SK-N-SH (cell line): Measurements from ENCODE around the gene ANKRD39. TPM values are rescaled to one million over a fixed set of nuclear protein-coding genes. Genes with fewer than 3 reads are reported as not detected.

Source experiments
- CTCF ChIA-PET: fragments of 300-600, 350-600 bp; formaldehyde crosslinking; extraction: SDS; loops from one replicate; lab custom pipeline; 2021; lab: Yijun Ruan, JAX
- POLR2A ChIA-PET: fragments of 350-600 bp; sonication (Branson Sonifier 250); formaldehyde crosslinking; extraction: SDS; loops from one replicate; lab custom pipeline; 2020; ENCODE audit warnings: antibody characterized with exemption, inconsistent platforms; lab: Yijun Ruan, JAX
- DNase-seq: peaks from one replicate; pipeline ENCODE4 v3.0.0; 2012
- H2AFZ ChIP-seq: fragments of 200-600 bp; sonication (generic); 2 replicates; pipeline ENCODE4 v1.8.1; 2016; ENCODE audit warnings: antibody characterized with exemption, mild to moderate bottlenecking, low read depth
- H3F3A ChIP-seq: fragments of 200-600 bp; sonication (generic); replicated peaks from 2 replicates; pipeline ENCODE3; 2016; ENCODE audit warnings: antibody characterized with exemption, mild to moderate bottlenecking; ENCODE audit not compliant: insufficient read depth
- H3K27ac ChIP-seq, 2 experiments: fragments of 200-500 bp in 1 of 2; fragments of 200-600 bp in 1 of 2; sonication (Bioruptor generic) in 1 of 2; sonication (generic), shearing (Covaris generic) in 1 of 2; 2 replicates each; pipeline versions ENCODE4 v1.5.1 to v1.6.1; 2014 to 2016; ENCODE audit warnings: low read depth in 2 of 2, inconsistent platforms in 1 of 2, low read length in 1 of 2, mild to moderate bottlenecking in 1 of 2, mixed read lengths in 1 of 2
- H3K27me3 ChIP-seq: fragments of 200-600 bp; sonication (generic), shearing (Covaris generic); 2 replicates; pipeline ENCODE4 v1.6.1; 2016; ENCODE audit warnings: mixed run types; ENCODE audit not compliant: insufficient read depth
- H3K36me3 ChIP-seq, 2 experiments: fragments of 200-500 bp in 1 of 2; fragments of 200-600 bp in 1 of 2; sonication (Bioruptor generic) in 1 of 2; sonication (generic) in 1 of 2; replicated peaks in 1 of 2; 2 replicates each; pipeline versions ENCODE3 to v1.5.1; 2014 to 2016; ENCODE audit warnings: low read length in 1 of 2, mild to moderate bottlenecking in 1 of 2; ENCODE audit not compliant: insufficient read depth in 2 of 2, control insufficient read depth in 1 of 2
- H3K4me1 ChIP-seq, 2 experiments: fragments of 200-500 bp in 1 of 2; fragments of 200-600 bp in 1 of 2; sonication (Bioruptor generic) in 1 of 2; sonication (generic), shearing (Covaris generic) in 1 of 2; 2 replicates each; pipeline versions ENCODE4 v1.5.1 to v1.6.1; 2014 to 2016; ENCODE audit warnings: low read depth in 1 of 2, low read length in 1 of 2, mixed run types in 1 of 2; ENCODE audit not compliant: insufficient read depth in 2 of 2, control insufficient read depth in 1 of 2
- H3K4me2 ChIP-seq: fragments of 200-600 bp; sonication (generic), shearing (Covaris generic); 2 replicates; pipeline ENCODE4 v1.6.1; 2017; ENCODE audit warnings: mixed run types
- H3K4me3 ChIP-seq, 2 experiments: fragments of 200-500 bp in 1 of 2; fragments of 200-600 bp in 1 of 2; sonication (Bioruptor generic) in 1 of 2; sonication (generic), shearing (Covaris generic) in 1 of 2; 2 replicates each; pipeline versions ENCODE4 v1.5.1 to v1.8.1; 2014 to 2016; ENCODE audit warnings: low read depth in 2 of 2, inconsistent platforms in 1 of 2, low read length in 1 of 2, mild to moderate bottlenecking in 1 of 2, mixed read lengths in 1 of 2, moderate library complexity in 1 of 2
- H3K79me2 ChIP-seq: fragments of 200-600 bp; sonication (generic); 2 replicates; pipeline ENCODE4 v1.8.1; 2017; ENCODE audit warnings: mild to moderate bottlenecking; ENCODE audit not compliant: insufficient read depth
- H3K9ac ChIP-seq: fragments of 200-600 bp; sonication (generic); 2 replicates; pipeline ENCODE4 v1.6.1; 2017; ENCODE audit warnings: mixed run types
- H3K9me2 ChIP-seq: fragments of 200-600 bp; sonication (generic); 2 replicates; pipeline ENCODE4 v1.6.1; 2017; ENCODE audit warnings: mixed run types
- H3K9me3 ChIP-seq: fragments of 200-600 bp; sonication (generic); 2 replicates; pipeline ENCODE4 v1.6.1; 2017; ENCODE audit warnings: mixed run types, mild to moderate bottlenecking, moderate library complexity
- H4K20me1 ChIP-seq: fragments of 200-600 bp; sonication (generic); 2 replicates; pipeline ENCODE4 v1.6.1; 2017; ENCODE audit warnings: mild to moderate bottlenecking, mixed run types; ENCODE audit not compliant: insufficient read depth
- ELF1 ChIP-seq: IDR thresholded peaks from 2 replicates; pipeline ENCODE4 v1.4.0; 2012
- EP300 ChIP-seq, 2 experiments: IDR thresholded peaks; 2 replicates each; pipeline versions ENCODE4 v1.4.0 to v1.6.1; 2012; ENCODE audit warnings: borderline replicate concordance in 1 of 2, low read depth in 1 of 2, low read length in 1 of 2
- FOSL2 ChIP-seq: IDR thresholded peaks from 2 replicates; pipeline ENCODE4 v1.4.0; 2012; ENCODE audit warnings: low read depth, mild to moderate bottlenecking, moderate library complexity, borderline replicate concordance
- FOXJ3 ChIP-seq: sonication (generic); formaldehyde crosslinking; IDR thresholded peaks from 2 replicates; pipeline ENCODE4 v1.5.1; 2020; ENCODE audit warnings: mild to moderate bottlenecking, missing genetic modification reagents
- GABPA ChIP-seq: IDR thresholded peaks from 2 replicates; pipeline ENCODE4 v1.4.0; 2012; ENCODE audit warnings: low read depth, mild to moderate bottlenecking
- MEF2A ChIP-seq: IDR thresholded peaks from 2 replicates; pipeline ENCODE4 v1.4.0; 2012; ENCODE audit warnings: low read depth, borderline replicate concordance
- MXI1 ChIP-seq: IDR thresholded peaks from 2 replicates; pipeline ENCODE4 v1.6.1; 2012; ENCODE audit warnings: mild to moderate bottlenecking, low read depth, low read length, improper control_type of control experiment
- NFIC ChIP-seq: IDR thresholded peaks from 2 replicates; pipeline ENCODE4 v1.4.0; 2012; ENCODE audit warnings: borderline replicate concordance
- NRF1 ChIP-seq: IDR thresholded peaks from 2 replicates; pipeline ENCODE4 v1.6.1; 2012; ENCODE audit warnings: low read depth, mild to moderate bottlenecking, low read length
- POLR2AphosphoS5 ChIP-seq: IDR thresholded peaks from 2 replicates; pipeline ENCODE4 v1.6.1; 2012; ENCODE audit warnings: low read depth, low read length
- RAD21 ChIP-seq: IDR thresholded peaks from 2 replicates; pipeline ENCODE4 v1.6.1; 2012; ENCODE audit warnings: mild to moderate bottlenecking, low read length
- RCOR1 ChIP-seq: fragments of 150-350 bp; IDR thresholded peaks from 2 replicates; pipeline ENCODE4 v1.6.1; 2017; ENCODE audit warnings: antibody characterized with exemption, low read length
- RFX5 ChIP-seq: IDR thresholded peaks from 2 replicates; pipeline ENCODE4 v1.6.1; 2012; ENCODE audit warnings: mild to moderate bottlenecking, improper control_type of control experiment, low read length
- RXRA ChIP-seq: IDR thresholded peaks from 2 replicates; pipeline ENCODE4 v1.4.0; 2012; ENCODE audit warnings: low read depth, mild to moderate bottlenecking, borderline replicate concordance
- SMC3 ChIP-seq: IDR thresholded peaks from 2 replicates; pipeline ENCODE4 v1.6.1; 2012; ENCODE audit warnings: low read depth, low read length, improper control_type of control experiment
- TEAD4 ChIP-seq: IDR thresholded peaks from 2 replicates; pipeline ENCODE4 v1.4.0; 2012; ENCODE audit warnings: mild to moderate bottlenecking, borderline replicate concordance; ENCODE audit not compliant: insufficient read depth
- YY1 ChIP-seq: IDR thresholded peaks from 2 replicates; pipeline ENCODE4 v1.4.0; 2012; ENCODE audit warnings: low read depth, mild to moderate bottlenecking
- ZBTB33 ChIP-seq: IDR thresholded peaks from 2 replicates; pipeline ENCODE4 v1.4.0; 2012; ENCODE audit warnings: low read depth, borderline replicate concordance
- WGBS: methylation state at CpG from one replicate; pipeline ENCODE4 v1.1.6; 2017; ENCODE audit warnings: low lambda C conversion rate; 5-methylcytosine and 5-hydroxymethylcytosine counted together
- polyA plus RNA-seq, 3 experiments: library from polyadenylated mRNA; depleted of rRNA; stranded (reverse); fragments of >200 nt; gene quantifications; 2 replicates each; pipeline ENCODE4 v1.2.3, GENCODE V29; 2012
- TF ChIP-seq, protein P1 (sequence below): IDR thresholded peaks from 2 replicates; pipeline ENCODE4 v1.4.0; 2012; ENCODE audit warnings: low read depth, borderline replicate concordance
- TF ChIP-seq, protein P2 (sequence below): fragments of 150-350 bp; IDR thresholded peaks from 2 replicates; pipeline ENCODE4 v1.6.1; 2016; ENCODE audit warnings: mild to moderate bottlenecking, low read depth, low read length
- TF ChIP-seq, protein P3 (sequence below): fragments of 150-350 bp; IDR thresholded peaks from 2 replicates; pipeline ENCODE4 v1.6.1; 2017; ENCODE audit warnings: antibody characterized with exemption, low read length, low read depth, borderline replicate concordance

ANKRD39 gene
- polyA plus RNA-seq, 1 of the 3 experiments (the other 2 are of a cell fraction) = 11.8 TPM

DNA sequence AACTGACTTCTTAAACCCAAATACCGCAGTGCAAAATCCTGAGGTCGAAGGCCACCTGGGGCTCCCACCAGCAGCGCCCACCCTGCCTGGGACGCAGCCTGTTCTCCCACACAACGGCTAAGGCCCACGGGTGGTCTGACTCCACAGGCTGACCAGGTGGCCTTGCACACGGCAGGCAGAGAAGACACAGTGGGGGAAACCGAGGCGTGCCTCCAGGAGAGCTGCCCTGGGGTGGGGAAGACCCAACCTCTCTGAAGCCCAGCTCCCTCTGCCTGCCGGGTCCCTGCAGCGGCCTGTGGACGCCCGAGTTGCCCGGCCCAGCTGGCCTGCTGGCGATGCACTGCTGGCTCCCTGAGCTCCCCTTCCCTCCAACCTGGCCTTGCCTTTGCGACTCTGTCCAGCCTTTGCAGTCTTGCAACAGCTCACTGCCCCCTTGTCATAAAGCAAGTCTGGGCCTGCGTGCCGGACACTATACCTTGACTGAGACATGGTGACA, 21.8 kb upstream of the ANKRD39 start:
- CTCF ChIA-PET = interaction anchor here (1.0 to 1.6 kb wide), 4 partner anchors 8 to 73 kb away, joined by 3 to 6 read pairs (median 4); partner anchors contain the start of gene ANKRD39

DNA sequence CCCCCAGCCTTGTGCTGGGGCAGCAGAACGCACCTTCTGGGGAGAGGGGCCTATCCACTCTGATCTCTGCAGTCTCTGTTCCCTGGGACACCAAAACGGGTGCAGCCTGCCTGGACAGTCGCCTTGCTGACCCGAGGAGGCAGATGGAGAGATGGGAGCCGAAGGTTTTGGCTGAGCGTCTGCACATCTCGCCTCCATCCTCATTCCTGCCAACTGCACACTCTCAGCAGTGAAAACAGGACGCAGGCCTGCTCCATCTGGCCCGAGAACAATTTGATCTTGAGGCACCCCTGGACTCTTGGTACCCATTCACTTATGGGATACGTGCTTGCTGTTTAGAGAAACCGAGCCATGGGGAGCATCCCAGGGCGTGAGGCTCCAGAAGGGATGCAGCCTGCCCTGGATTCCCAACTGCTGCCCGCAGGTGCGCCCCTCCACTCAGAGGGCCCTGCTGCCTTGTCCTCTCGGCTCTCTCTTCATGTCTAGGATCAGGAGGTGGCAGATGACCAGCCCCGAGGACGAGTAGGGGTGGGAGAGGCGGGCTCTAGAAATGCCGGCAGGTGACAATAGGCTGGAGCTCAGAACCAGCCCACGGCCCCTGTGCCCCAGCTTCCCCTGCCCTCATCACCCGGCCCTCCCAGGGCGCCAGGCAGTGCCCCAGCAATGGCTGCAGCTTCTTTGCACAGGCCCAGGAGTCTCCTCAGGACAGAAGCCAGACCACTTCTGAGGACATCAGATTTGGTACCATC, 21.2 kb upstream of the ANKRD39 start:
- Histone ChIP-seq H3K9me2 (no peaks in the 10 kb centered on the region), H3K9ac (no peak overlapping the region), H3K36me3 (no peaks in the 10 kb centered on the region), H3K4me2 (no peak overlapping the region), H3K79me2 (no peaks in the 10 kb centered on the region), H3F3A (no peaks in the 10 kb centered on the region), H3K4me1 (peaks cover 0 to 41% of the 10 kb centered on the region in 2 experiments; a peak in 2 of 4 replicates), H3K9me3 (no peaks in the 10 kb centered on the region), H3K27me3 (no peaks in the 10 kb centered on the region), H4K20me1 (no peaks in the 10 kb centered on the region), H2AFZ (no peak overlapping the region), H3K4me3 (no peak overlapping the region), H3K27ac (no peak overlapping the region)
- ChIA-PET POLR2A (interaction anchor here (1.4 kb wide), 1 partner anchor 21 kb away, joined by 3 read pairs; the partner anchor contains the start of gene ANKRD39), CTCF (interaction anchor here (1.0 to 2.0 kb wide), 4 partner anchors 8 to 21 kb away, joined by 3 to 9 read pairs (median 5); partner anchors contain the start of genes ANKRD39 and SEMA4C)
- DNase-seq = no peak
- 95% methylated on average over 7 of the region's 22 CpGs for WGBS
- TF ChIP-seq SMC3 (no peak), MXI1 (no peak), RAD21 (no peak), RCOR1 (no peak), YY1 (no peak), NRF1 (no peak), RXRA (no peak), EP300 (IDR thresholded peaks at IDR 0.05; ENCODE audit: borderline replicate concordance in 1 of 2, low read depth in 1 of 2, low read length in 1 of 2) (no peak), FOSL2 (no peak), NFIC (no peak), GABPA (no peak), FOXJ3 (CRISPR knock-in tag) (no peak)
- TF ChIP-seq, protein P1, sequence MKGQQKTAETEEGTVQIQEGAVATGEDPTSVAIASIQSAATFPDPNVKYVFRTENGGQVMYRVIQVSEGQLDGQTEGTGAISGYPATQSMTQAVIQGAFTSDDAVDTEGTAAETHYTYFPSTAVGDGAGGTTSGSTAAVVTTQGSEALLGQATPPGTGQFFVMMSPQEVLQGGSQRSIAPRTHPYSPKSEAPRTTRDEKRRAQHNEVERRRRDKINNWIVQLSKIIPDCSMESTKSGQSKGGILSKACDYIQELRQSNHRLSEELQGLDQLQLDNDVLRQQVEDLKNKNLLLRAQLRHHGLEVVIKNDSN = no peak
- TF ChIP-seq, protein P2, sequence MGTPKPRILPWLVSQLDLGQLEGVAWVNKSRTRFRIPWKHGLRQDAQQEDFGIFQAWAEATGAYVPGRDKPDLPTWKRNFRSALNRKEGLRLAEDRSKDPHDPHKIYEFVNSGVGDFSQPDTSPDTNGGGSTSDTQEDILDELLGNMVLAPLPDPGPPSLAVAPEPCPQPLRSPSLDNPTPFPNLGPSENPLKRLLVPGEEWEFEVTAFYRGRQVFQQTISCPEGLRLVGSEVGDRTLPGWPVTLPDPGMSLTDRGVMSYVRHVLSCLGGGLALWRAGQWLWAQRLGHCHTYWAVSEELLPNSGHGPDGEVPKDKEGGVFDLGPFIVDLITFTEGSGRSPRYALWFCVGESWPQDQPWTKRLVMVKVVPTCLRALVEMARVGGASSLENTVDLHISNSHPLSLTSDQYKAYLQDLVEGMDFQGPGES = no peak

More for the DNA sequence above, 21.8 kb upstream of the ANKRD39 start:
- 90% methylated on average over 14 of the region's 18 CpGs for WGBS
- Histone ChIP-seq H3F3A (no peaks in the 10 kb centered on the region), H3K79me2 (no peaks in the 10 kb centered on the region), H3K9ac (no peak overlapping the region), H3K4me3 (no peak overlapping the region), H3K4me2 (no peak overlapping the region)
- POLR2A ChIA-PET = no interaction called here
- TF ChIP-seq ZBTB33 (no peak), ELF1 (no peak), NRF1 (no peak), YY1 (no peak), MEF2A (no peak), RFX5 (no peak), EP300 (IDR thresholded peaks at IDR 0.05; ENCODE audit: borderline replicate concordance in 1 of 2, low read depth in 1 of 2, low read length in 1 of 2) (no peak), TEAD4 (no peak), POLR2AphosphoS5 (no peak)
- TF ChIP-seq, protein P3, sequence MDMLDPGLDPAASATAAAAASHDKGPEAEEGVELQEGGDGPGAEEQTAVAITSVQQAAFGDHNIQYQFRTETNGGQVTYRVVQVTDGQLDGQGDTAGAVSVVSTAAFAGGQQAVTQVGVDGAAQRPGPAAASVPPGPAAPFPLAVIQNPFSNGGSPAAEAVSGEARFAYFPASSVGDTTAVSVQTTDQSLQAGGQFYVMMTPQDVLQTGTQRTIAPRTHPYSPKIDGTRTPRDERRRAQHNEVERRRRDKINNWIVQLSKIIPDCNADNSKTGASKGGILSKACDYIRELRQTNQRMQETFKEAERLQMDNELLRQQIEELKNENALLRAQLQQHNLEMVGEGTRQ = no peak
- TF ChIP-seq, all 33 proteins: peak for 0
- H3K9me2 ChIP-seq = no peaks in the 10 kb centered on the region
- peaks cover 0 to 35% of the 10 kb centered on the region in 2 experiments; a peak in 2 of 4 replicates for H3K4me1 ChIP-seq
- DNase-seq = no peak
- H4K20me1 ChIP-seq = no peaks in the 10 kb centered on the region
- no peaks in the 10 kb centered on the region for H3K9me3 ChIP-seq
- H3K27me3 ChIP-seq = no peaks in the 10 kb centered on the region
- no peak overlapping the region for H2AFZ ChIP-seq
- H3K27ac ChIP-seq = no peak overlapping the region
- H3K36me3 ChIP-seq = no peaks in the 10 kb centered on the region
